Measurements from ENCODE around the gene DUSP16. TPM values are rescaled to one million over a fixed set of nuclear protein-coding genes. Genes with fewer than 3 reads are reported as not detected.
"Not testable (repeated sequence)": the region's sequence is repeated elsewhere in the genome, so short reads cannot be mapped to it uniquely, and the experiment has no call there.

DUSP16 gene
- total RNA-seq, 1 experiment from 2014 or later: 4.4 TPM

- intact Hi-C loops (cut with micrococcal nuclease): no loop called here
- Histone ChIP-seq H3K27me3 (ENCODE audit: low read length) (no peaks in the 10 kb centered on the region), H3K4me3 (ENCODE audit: low read length) (no peak overlapping the region), H3K9ac (ENCODE audit: low read length) (no peak overlapping the region), H3K9me2 (replicated peaks; ENCODE audit: low read length) (no peaks in the 10 kb centered on the region), H3K4me2 (ENCODE audit: low read length) (no peak overlapping the region), H2AFZ (ENCODE audit: low read length) (no peak overlapping the region), H4K20me1 (ENCODE audit: low read length) (no peaks in the 10 kb centered on the region), H3K79me2 (ENCODE audit: low read length) (no peaks in the 10 kb centered on the region), H3K9me3 (ENCODE audit: low read length) (no peaks in the 10 kb centered on the region), H3K4me1 (ENCODE audit: insufficient read depth, low read length) (peaks cover 10% of the 10 kb centered on the region), H3F3A (ENCODE audit: low read length, unreplicated experiment) (no peaks in the 10 kb centered on the region), H3K27ac (ENCODE audit: low read length) (no peak overlapping the region), H3K36me3 (ENCODE audit: low read depth, low read length) (no peaks in the 10 kb centered on the region; the same call in 1 of the 2 replicates)
- no peak for ATAC-seq
- TF ChIP-seq EZH2phosphoT487 (IDR thresholded peaks at IDR 0.05; ENCODE audit: borderline replicate concordance, low read length) (no peak), EZH2 (IDR thresholded peaks at IDR 0.05; ENCODE audit: low read length, unreplicated experiment) (no peak)
- TF ChIP-seq, protein P1, sequence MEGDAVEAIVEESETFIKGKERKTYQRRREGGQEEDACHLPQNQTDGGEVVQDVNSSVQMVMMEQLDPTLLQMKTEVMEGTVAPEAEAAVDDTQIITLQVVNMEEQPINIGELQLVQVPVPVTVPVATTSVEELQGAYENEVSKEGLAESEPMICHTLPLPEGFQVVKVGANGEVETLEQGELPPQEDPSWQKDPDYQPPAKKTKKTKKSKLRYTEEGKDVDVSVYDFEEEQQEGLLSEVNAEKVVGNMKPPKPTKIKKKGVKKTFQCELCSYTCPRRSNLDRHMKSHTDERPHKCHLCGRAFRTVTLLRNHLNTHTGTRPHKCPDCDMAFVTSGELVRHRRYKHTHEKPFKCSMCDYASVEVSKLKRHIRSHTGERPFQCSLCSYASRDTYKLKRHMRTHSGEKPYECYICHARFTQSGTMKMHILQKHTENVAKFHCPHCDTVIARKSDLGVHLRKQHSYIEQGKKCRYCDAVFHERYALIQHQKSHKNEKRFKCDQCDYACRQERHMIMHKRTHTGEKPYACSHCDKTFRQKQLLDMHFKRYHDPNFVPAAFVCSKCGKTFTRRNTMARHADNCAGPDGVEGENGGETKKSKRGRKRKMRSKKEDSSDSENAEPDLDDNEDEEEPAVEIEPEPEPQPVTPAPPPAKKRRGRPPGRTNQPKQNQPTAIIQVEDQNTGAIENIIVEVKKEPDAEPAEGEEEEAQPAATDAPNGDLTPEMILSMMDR (conservative IDR thresholded peaks at IDR 0.05; ENCODE audit: low read depth, low read length): no peak
- BruUV-seq (replicated peaks): no TSS peak
- ChIA-PET POLR2A (ENCODE audit: unreplicated experiment) (no interaction called here), CTCF (no interaction called here)
- DNase-seq: no peak
These were observed 87.5 kb downstream of the DUSP16 start for GRCh38 chr12:12474931-12475795.

DNA sequence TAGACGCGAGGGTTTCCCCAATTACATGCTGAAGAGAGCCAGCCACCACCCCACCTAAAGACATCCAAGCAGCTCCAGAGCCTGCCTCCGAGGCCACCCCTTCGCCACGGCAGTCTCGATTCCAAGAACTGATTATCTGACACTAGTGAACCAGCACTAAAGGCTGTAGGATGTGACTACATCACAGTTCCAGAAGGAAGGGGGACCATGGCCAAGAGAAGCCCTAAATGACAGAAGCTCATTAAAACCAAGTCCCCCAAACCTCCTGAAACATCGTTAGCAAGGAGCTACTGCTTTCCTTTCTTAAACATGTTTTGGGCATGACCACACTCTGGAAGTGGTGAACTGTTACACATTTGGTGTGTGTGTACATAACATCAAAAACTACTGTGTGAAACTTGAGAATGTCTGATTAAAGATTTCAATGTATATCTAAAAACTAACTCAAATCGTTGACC is 88.2 kb downstream of the DUSP16 start:
- Histone ChIP-seq H3K4me2 (ENCODE audit: low read length) (no peak overlapping the region), H3K27ac (ENCODE audit: low read length) (no peak overlapping the region), H3K36me3 (ENCODE audit: low read depth, low read length) (no peaks in the 10 kb centered on the region; the same call in 1 of the 2 replicates), H3K4me1 (ENCODE audit: insufficient read depth, low read length) (peaks cover 16% of the 10 kb centered on the region), H3K9me2 (replicated peaks; ENCODE audit: low read length) (no peaks in the 10 kb centered on the region), H3F3A (ENCODE audit: low read length, unreplicated experiment) (no peaks in the 10 kb centered on the region), H2AFZ (ENCODE audit: low read length) (no peak overlapping the region), H3K9ac (ENCODE audit: low read length) (no peak overlapping the region), H3K27me3 (ENCODE audit: low read length) (no peaks in the 10 kb centered on the region), H3K79me2 (ENCODE audit: low read length) (no peaks in the 10 kb centered on the region), H3K4me3 (ENCODE audit: low read length) (no peak overlapping the region), H4K20me1 (ENCODE audit: low read length) (no peaks in the 10 kb centered on the region), H3K9me3 (ENCODE audit: low read length) (no peaks in the 10 kb centered on the region)
- DNase-seq (no peak), ATAC-seq (no peak)
- no TSS peak for BruUV-seq (replicated peaks)
- POLR2A ChIA-PET (ENCODE audit: unreplicated experiment): no interaction called here
- intact Hi-C loops (cut with micrococcal nuclease): no loop called here
- CTCF ChIA-PET: no interaction called here
- TF ChIP-seq EZH2 (IDR thresholded peaks at IDR 0.05; ENCODE audit: low read length, unreplicated experiment) (no peak), EZH2phosphoT487 (IDR thresholded peaks at IDR 0.05; ENCODE audit: borderline replicate concordance, low read length) (no peak)
- TF ChIP-seq, protein P1 (conservative IDR thresholded peaks at IDR 0.05; ENCODE audit: low read depth, low read length): no peak

GRCh38 chr12:12473223-12473622 is 89.4 kb downstream of the DUSP16 start:
- intact Hi-C loops (cut with micrococcal nuclease): no loop called here
- POLR2A ChIA-PET (ENCODE audit: unreplicated experiment): no interaction called here
- H3K4me1 ChIP-seq (ENCODE audit: insufficient read depth, low read length): peaks cover 22% of the 10 kb centered on the region
- H3K9me3 ChIP-seq (ENCODE audit: low read length): no peaks in the 10 kb centered on the region
- ATAC-seq (no peak), DNase-seq (no peak)
- no peaks in the 10 kb centered on the region; the same call in 1 of the 2 replicates for H3K36me3 ChIP-seq (ENCODE audit: low read depth, low read length)
- TF ChIP-seq, protein P1 (conservative IDR thresholded peaks at IDR 0.05; ENCODE audit: low read depth, low read length): no peak
- no peak for TF ChIP-seq EZH2phosphoT487 (IDR thresholded peaks at IDR 0.05; ENCODE audit: borderline replicate concordance, low read length)
- no peak for TF ChIP-seq EZH2 (IDR thresholded peaks at IDR 0.05; ENCODE audit: low read length, unreplicated experiment)
- no peak overlapping the region for H3K4me2 ChIP-seq (ENCODE audit: low read length)
- CTCF ChIA-PET: no interaction called here
- no peaks in the 10 kb centered on the region for H3K79me2 ChIP-seq (ENCODE audit: low read length)
- no peak overlapping the region for H3K27ac ChIP-seq (ENCODE audit: low read length)
- H3K4me3 ChIP-seq (ENCODE audit: low read length): no peak overlapping the region
- H4K20me1 ChIP-seq (ENCODE audit: low read length): no peaks in the 10 kb centered on the region
- no peaks in the 10 kb centered on the region for H3F3A ChIP-seq (ENCODE audit: low read length, unreplicated experiment)
- no peaks in the 10 kb centered on the region for H3K9me2 ChIP-seq (replicated peaks; ENCODE audit: low read length)
- H3K9ac ChIP-seq (ENCODE audit: low read length): no peak overlapping the region
- H2AFZ ChIP-seq (ENCODE audit: low read length): no peak overlapping the region
- H3K27me3 ChIP-seq (ENCODE audit: low read length): no peaks in the 10 kb centered on the region
- BruUV-seq (replicated peaks): no TSS peak

- H3F3A ChIP-seq (ENCODE audit: low read length, unreplicated experiment); ATAC-seq; DNase-seq; H3K9me2 ChIP-seq (replicated peaks; ENCODE audit: low read length); H3K36me3 ChIP-seq (ENCODE audit: low read depth, low read length); POLR2A ChIA-PET (ENCODE audit: unreplicated experiment); BruUV-seq (replicated peaks); CTCF ChIA-PET; H3K4me2 ChIP-seq (ENCODE audit: low read length); H3K4me3 ChIP-seq (ENCODE audit: low read length); intact Hi-C loops (cut with micrococcal nuclease); H3K27ac ChIP-seq (ENCODE audit: low read length); H2AFZ ChIP-seq (ENCODE audit: low read length); H3K27me3 ChIP-seq (ENCODE audit: low read length); H4K20me1 ChIP-seq (ENCODE audit: low read length); H3K9me3 ChIP-seq (ENCODE audit: low read length); H3K79me2 ChIP-seq (ENCODE audit: low read length); H3K9ac ChIP-seq (ENCODE audit: low read length): not testable (repeated sequence)
- H3K4me1 ChIP-seq (ENCODE audit: insufficient read depth, low read length): peaks cover 22% of the 10 kb centered on the region
These were observed 90.4 kb downstream of the DUSP16 start for GRCh38 chr12:12471982-12472961.

Measured in PC-3 (cell line).